Endothelial cell (in vitro differentiated cells): ENCODE measurements around the gene CARNS1. TPM values are rescaled to one million over a fixed set of nuclear protein-coding genes. Genes with fewer than 3 reads are reported as not detected.
A peak's percentile ranks its signal among the peaks of the same experiment; 100 is the strongest.

Experiments used
- DNase-seq: peaks from one replicate; pipeline ENCODE4 v3.0.0; 2021; ENCODE audit warnings: low spot score
- H3K27ac Mint-ChIP-seq: one replicate; pipeline ENCODE4 v1.8.0; 2021; ENCODE audit warnings: mixed read lengths, inconsistent platforms; ENCODE audit not compliant: unreplicated experiment
- H3K27me3 Mint-ChIP-seq: one replicate; pipeline ENCODE4 v1.8.0; 2021; ENCODE audit warnings: mild to moderate bottlenecking, moderate library complexity, mixed read lengths, inconsistent platforms; ENCODE audit not compliant: unreplicated experiment
- H3K36me3 Mint-ChIP-seq: one replicate; pipeline ENCODE4 v1.8.0; 2021; ENCODE audit warnings: mild to moderate bottlenecking, low read depth, mixed read lengths, inconsistent platforms; ENCODE audit not compliant: unreplicated experiment
- H3K4me1 Mint-ChIP-seq: one replicate; pipeline ENCODE4 v1.8.0; 2021; ENCODE audit warnings: mild to moderate bottlenecking, mixed read lengths, inconsistent platforms; ENCODE audit not compliant: unreplicated experiment
- H3K4me3 Mint-ChIP-seq: one replicate; pipeline ENCODE4 v1.8.0; 2021; ENCODE audit warnings: mild to moderate bottlenecking, mixed read lengths, inconsistent platforms; ENCODE audit not compliant: unreplicated experiment
- H3K9me3 Mint-ChIP-seq: one replicate; pipeline ENCODE4 v1.8.0; 2021; ENCODE audit warnings: mixed read lengths, inconsistent platforms; ENCODE audit not compliant: unreplicated experiment
- CTCF ChIP-seq: fragments of 200-600 bp; sonication (generic); IDR thresholded peaks from one replicate; pipeline ENCODE4 v1.5.0; 2021; ENCODE audit warnings: antibody characterized with exemption; ENCODE audit not compliant: unreplicated experiment
- total RNA-seq: library from RNA; stranded (reverse); fragmentation: NEBNext Ultra II Directional; extraction: Animal tissue kit (Norgen Biotek cat#: 25700); gene quantifications from one replicate; pipeline ENCODE4 v1.2.1, GENCODE V29; 2021; ENCODE audit not compliant: unreplicated experiment

CARNS1 gene
- total RNA-seq, 1 donor from 2014 or later: not detected

DNA sequence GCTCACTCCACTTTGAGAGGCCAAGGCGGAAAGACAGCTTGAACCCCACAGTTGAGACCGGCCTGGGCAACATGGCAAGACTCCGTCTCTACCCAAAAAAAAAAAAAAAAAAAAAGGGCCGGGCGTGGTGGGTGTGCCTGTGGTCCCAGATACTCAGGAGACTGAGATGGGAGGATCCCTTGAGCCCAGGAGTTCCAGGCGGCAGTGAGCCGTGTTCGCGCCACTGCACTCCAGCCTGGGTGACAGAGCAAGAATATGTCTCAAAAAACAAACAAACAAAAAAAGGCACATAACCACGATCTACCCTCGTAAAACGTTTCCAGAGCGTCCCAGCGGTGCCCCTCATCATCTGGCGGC, 24.6 kb upstream of the CARNS1 start:
- H3K36me3 Mint-ChIP-seq: peaks cover 5% of the 10 kb centered on the region
- peak overlapping the region; percentile 91 for H3K4me3 Mint-ChIP-seq
- peaks cover 14% of the 10 kb centered on the region for H3K27me3 Mint-ChIP-seq
- TF ChIP-seq CTCF: no peak
- H3K27ac Mint-ChIP-seq: peak overlapping the region; percentile 66
- DNase-seq: no peak
- no peaks in the 10 kb centered on the region for H3K9me3 Mint-ChIP-seq
- H3K4me1 Mint-ChIP-seq: peaks cover 20% of the 10 kb centered on the region

GRCh38 chr11:67391304-67392182, 23.9 kb upstream of the CARNS1 start, which contains the start of gene RAD9A:
Gene RAD9A, plus strand, starts transcription at chr11:67391986. Its CDS starts 59 bp downstream, at chr11:67392045.
- peak; percentile 92 for DNase-seq
- H3K4me1 Mint-ChIP-seq: peaks cover 24% of the 10 kb centered on the region

DNA sequence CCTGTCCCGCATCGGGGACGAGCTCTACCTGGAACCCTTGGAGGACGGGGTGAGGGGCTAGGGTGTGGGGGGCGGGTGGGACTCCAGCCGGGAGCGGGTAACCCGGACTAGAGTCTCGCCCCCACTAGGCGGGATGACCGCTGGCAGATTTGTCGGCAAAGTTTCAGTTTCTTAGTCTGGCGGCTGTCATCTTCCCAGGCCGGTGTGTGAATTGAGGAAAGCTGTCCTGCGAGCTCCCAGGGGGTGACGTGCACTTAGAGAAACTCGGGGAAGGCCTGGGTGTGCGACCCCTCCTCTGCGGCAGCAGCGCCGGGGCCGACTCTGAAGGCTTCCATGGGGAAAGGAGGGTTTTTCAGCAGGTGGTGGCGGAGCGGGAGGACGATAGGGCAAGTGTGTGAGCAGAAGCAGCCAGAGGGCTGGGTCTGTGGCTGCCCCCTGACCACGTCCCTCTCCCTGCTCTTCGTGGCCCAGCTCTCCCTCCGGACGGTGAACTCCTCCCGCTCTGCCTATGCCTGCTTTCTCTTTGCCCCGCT, 23.2 kb upstream of the CARNS1 start:
- no peak for TF ChIP-seq CTCF
- H3K4me1 Mint-ChIP-seq: peaks cover 27% of the 10 kb centered on the region
- H3K9me3 Mint-ChIP-seq: no peaks in the 10 kb centered on the region
- H3K36me3 Mint-ChIP-seq: peaks cover 5% of the 10 kb centered on the region
- H3K27me3 Mint-ChIP-seq: peaks cover 14% of the 10 kb centered on the region
- no peak for DNase-seq
- no peak overlapping the region for H3K27ac Mint-ChIP-seq
- H3K4me3 Mint-ChIP-seq: peak overlapping the region; percentile 91

More at GRCh38 chr11:67391304-67392182, 23.9 kb upstream of the CARNS1 start, which contains the start of gene RAD9A:
- no peak for TF ChIP-seq CTCF
- Mint-ChIP-seq H3K9me3 (no peaks in the 10 kb centered on the region), H3K27me3 (peaks cover 16% of the 10 kb centered on the region), H3K27ac (peak within 1 kb of the TSS; percentile 66), H3K36me3 (peaks cover 5% of the 10 kb centered on the region), H3K4me3 (peak within 1 kb of the TSS; percentile 91)

GRCh38 chr11:67393437-67393836, 22.0 kb upstream of the CARNS1 start:
- TF ChIP-seq CTCF: no peak
- Mint-ChIP-seq H3K4me1 (peaks cover 32% of the 10 kb centered on the region), H3K9me3 (no peaks in the 10 kb centered on the region), H3K36me3 (peaks cover 11% of the 10 kb centered on the region), H3K27me3 (peaks cover 18% of the 10 kb centered on the region), H3K4me3 (peak overlapping the region; percentile 30), H3K27ac (no peak overlapping the region)
- no peak for DNase-seq

DNA sequence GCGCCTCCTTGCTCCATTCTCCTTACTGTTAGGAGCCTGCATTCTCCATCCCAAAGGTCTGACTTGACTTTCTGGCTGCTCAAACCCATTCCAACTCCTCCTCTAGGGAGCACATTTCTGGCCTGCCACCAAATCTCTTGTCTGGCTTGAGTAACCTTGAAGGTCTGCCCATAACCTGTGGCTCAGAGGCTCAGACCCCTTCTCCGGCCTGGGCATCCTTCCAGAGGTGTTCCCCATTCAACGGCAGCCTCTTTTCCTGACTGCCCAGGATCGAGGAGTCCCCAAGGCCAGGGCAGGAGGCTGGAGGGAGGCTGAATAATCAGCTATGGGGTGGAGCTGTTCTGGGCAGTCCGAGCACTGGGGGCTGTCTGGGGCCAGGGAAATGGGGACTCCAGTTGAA, 21.5 kb upstream of the CARNS1 start:
- Mint-ChIP-seq H3K27me3 (peaks cover 18% of the 10 kb centered on the region), H3K36me3 (peaks cover 12% of the 10 kb centered on the region), H3K4me3 (peak overlapping the region; percentile 30), H3K4me1 (peaks cover 32% of the 10 kb centered on the region), H3K27ac (no peak overlapping the region), H3K9me3 (no peaks in the 10 kb centered on the region)
- no peak for DNase-seq
- TF ChIP-seq CTCF: no peak
